NOMO-1 treated with DMSO at 0.1 percent for 48 hours (cell line): ENCODE measurements around the gene VSIG10.
A peak's percentile ranks its signal among the peaks of the same experiment; 100 is the strongest.

Experiments used
- DNase-seq: peaks from one replicate; lab custom pipeline; 2025; ENCODE audit not compliant: unreplicated experiment; lab: John Stamatoyannopoulos, UW

Gene VSIG10

DNA sequence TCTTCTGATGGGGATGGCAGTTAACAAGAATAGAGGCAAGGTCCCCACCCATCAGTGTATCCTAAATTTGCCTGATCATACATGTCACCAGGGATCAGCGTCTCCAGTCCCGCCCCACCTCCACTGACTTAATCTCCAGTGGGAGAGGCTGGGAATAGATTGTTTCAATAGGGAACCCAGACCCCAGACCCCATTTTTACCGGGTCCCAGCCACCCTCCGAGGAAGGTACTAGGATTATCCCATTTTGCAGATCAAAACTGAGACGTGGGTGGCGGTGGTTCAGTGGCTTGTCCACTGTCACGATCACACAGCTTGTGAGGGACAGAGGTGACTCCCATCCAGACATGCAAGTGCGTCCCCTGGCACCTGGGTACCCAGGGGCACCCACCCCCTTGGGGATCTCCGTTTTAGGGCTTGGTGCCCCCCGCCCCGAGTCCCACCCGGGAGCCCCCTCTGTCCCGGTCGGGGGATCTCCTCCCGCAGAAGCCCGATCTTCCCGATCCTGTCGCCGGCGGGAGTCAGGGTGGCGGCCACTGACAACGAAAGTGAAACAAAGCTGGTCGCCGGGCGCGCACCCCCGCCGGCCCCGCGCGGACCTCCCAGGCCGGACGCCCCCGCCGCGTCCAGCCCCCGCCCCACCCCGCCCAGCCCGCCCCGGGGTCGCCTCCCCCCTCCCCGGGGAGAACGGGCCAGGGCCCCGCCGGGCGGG is 43.4 kb downstream of the VSIG10 start:
- DNase-seq, result no peak

DNA sequence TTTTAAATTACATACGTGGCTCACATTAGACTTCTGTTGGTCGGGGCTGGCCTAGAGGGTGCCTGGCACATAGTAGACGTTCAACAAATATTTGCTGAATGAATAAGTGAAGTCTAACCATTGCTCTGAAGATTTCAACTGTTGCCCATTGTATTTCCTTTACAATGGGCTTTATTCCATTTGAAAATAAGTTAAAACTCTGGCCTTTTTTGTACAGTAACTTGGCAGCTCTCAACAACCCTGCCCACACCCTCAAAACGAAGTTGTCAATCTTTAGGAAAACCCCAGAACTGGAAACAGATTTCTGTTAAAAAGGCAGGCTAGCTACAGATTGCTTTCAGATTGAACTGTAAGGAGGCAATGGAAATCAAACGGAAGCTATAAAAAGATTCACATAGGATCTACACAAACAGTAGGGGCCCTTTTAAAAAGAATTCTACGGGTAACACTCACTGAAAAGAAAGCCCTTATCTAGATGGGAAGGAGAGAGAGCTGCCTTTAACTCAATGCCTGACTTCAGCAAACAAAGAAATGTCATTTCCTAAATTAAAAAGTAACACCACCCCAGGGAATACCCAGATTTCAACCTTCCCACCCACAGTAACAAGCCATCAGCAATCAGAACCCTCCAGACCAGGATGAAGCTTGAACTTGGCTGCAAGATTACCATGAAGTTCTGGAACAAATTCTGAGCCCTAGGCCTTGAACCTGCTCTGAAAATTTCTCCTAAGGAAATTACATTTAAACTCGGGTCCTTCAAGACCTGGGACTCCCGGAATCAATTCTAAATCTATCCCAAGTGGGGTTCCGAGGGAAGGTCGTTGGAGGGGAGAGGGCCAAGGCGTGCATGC is 44.2 kb downstream of the VSIG10 start:
- DNase-seq, result no peak

DNA sequence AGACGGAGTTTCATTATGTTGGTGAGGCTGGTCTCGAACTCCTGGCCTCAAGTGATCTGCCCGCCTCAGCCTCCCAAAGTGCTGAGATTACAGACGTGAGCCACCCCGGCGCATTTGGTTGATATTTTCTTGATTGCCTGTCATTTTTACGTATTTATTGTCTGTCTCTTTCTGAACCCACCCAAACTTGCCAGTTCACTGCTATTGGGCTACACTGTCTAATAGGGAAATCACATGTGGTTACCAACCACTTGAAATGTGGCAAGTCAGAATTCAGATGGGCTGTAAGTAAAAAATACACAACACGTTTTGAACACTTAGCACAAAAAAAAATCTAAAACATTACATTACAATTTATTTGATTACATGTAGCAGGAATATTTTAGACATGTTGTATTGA is 44.9 kb downstream of the VSIG10 start:
- DNase-seq, result no peak

DNA sequence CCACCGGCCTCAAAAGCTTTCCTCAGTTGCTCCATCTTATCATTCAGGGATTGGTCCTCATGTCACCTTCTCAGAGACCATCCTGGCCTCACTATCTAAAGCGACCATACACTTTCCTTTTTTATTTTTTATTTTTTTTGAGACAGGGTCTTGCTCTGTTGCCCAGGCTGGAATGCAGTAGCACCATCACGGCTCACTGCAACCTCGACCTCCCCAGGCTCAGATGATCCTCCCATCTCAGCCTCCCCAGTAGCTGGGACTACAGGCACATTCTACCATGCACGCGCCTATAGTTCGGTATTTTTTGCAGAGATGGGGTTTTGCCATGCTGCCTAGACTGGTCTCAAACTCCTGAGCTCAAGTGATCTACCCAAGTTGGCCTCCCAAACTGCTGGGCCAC is 45.6 kb downstream of the VSIG10 start:
- no peak for DNase-seq

DNA sequence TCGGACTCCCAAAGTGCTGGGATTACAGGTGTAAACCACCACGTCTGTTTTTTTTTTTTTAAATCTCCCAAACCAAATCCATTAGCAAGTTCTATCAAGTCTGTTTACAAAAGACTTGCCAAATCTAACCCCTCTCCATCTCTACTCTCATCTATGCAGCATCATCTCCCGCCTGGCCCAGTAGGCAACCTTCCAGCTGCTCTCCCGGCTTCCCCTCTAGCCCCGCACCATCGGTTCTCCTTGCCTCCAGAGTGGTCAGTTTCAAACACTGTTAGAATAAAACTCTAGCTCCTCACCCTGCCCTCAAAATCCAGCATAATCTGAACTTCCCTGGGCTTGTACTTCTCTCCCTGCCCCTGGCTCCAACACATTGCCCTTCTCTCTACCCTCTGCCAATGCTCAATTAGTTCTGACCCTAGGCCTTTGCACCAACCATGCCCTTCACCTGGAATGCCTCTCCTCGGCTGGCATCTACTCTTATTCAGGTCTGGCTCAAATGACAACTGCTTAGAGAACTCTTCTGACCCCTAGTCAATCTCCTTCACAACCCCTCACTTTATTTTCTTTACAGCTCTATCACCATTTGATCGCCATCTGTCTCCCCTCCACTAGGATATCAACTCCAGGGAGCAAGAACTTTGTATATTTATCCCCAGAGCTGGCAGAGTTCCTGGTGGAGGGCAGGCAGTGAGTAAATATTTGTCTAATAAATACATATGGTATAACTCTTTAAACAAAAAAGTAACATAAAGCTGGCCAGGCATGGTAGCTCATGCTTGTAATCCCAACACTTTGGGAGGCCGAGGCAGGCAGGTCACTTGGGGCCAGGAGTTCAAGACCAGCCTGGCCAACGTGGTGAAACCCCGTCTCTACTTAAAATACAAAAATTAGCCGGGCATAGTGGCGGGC is 47.7 kb downstream of the VSIG10 start:
- DNase-seq, result no peak

DNA sequence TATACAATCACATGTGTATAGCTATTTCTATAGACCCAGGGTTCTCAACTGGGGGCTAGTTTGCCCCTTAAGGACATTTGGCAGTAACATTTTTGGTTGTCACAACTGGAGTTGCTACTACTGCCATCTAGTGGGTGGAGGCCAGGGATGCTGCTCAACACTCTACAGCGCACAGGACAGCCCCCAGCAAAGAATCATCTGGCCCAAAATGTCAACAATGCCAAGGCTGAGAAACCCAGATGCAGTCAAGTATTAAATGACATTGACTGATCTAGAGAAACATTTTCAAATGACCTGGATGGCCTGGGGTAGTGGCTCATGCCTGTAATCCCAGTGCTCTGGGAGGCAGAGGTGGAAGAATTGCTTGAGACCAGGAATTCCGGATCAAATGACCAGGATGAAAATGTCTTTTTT is 48.7 kb downstream of the VSIG10 start:
- peak; percentile 65 for DNase-seq

DNA sequence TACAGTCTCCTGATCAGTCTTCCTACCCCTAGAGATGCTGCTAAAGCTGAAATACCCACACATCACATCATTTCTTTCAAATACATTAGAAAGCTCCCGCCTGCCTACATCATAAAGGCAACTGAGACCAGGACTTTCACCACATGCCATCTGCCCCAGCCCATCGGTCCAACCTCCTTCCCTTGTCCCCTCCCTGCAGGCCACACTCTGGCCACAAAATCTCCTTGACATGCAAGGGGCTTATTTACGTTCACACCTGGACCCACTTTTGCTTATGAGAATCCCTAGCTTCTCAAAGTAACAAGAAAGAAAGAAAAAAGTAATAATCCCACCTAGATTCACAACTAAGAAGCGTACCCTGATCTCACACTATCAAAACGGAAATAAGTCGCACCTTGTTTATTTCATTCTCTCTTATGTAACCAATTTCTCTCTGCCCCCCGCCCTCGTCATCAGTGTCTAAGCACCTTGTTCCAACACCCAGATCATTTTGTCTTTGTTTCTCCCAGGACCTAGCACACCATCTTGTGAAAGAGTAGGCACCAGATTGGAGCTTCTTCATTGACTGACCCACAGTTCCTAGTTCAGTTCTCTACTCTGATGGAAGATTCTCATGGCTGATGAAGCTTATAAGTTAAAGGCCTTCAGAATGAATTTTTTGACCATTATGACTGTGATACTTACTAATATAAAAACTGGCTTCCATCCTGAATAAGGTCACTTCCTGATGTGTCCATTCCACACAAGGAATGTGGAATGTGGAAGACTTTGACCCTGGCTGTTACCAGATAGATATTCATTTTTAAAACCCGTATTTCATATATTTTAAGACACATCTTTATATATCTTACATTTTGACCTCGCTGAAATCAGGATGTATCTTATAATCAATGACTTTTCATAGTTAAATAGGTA is 50.5 kb downstream of the VSIG10 start:
- DNase-seq, result no peak

DNA sequence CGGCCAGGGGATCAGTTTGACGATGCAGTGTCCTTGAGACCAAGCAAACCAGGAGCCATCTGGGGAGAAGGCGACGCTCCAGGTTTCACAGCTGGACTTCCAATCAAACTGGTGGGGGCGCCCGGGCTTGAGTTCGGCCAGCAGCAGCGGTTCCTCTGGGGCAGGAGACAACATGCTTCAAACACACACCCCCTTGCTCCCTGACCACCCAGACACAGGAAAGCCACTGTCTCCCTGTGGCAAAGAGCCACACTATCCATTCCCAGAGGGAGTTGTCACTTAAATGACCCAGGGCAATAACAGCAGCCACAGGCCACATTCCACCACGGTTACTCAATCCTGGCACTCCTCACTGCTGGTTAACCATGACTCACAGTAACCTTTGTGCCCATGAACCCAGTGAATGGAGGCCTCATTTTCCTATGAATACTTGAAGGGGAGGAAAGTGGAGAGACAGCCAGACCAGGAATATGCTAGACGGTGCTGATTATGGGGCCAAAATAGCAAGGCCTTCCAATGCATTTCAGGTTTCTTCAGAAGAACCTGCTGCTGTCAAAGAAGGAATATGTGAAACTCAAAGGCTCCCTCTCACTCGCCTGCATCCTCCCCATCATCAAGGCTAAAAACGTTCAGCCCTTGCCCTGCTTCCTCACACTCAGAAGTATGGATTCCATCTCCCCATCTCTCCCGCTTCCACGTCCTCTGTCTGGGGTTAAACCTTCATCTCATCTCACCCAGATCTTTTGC is 51.3 kb downstream of the VSIG10 start:
- DNase-seq, result no peak

DNA sequence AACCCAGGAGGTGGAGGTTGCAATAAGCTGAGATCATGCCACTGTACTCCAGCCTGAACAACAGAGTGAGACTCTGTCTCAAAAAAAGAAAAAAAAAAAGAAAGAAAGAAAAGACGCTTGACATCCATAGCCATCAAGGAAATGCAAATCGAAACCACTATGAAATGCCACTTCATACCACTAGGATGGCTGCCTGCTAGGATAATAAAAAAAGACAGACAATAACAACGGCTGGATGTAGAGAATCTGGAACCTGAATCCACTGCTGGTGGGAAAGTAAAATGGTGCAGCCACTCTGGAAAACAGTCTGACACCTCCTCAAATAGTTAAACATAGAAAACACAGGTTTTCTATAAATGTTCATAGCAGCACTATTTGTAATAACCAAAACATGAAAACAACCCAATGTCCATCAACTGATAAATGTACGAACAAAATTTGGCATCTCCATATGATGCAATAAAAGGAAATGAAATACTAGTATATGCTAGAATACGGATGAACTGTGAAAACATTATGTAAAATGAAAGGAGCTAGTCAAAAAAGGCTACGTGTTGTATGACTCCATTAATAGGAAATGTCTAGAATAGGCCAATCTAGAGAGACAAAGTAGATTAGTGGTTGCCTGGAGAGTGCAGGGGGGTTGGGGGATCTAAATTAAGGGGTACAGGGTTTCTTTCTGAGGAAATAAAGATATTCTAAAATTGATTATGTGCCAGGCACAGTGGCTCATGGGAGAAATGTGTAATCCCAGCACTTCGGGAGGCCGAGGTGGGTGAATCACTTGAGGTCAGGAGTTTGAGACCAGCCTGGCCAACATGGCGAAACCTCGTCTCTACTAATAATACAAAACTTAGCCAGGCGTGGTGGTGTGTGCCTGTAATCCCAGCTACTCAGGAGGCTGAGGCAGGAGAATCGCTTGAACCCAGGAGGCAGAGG is 52.6 kb downstream of the VSIG10 start:
- DNase-seq, result no peak

DNA sequence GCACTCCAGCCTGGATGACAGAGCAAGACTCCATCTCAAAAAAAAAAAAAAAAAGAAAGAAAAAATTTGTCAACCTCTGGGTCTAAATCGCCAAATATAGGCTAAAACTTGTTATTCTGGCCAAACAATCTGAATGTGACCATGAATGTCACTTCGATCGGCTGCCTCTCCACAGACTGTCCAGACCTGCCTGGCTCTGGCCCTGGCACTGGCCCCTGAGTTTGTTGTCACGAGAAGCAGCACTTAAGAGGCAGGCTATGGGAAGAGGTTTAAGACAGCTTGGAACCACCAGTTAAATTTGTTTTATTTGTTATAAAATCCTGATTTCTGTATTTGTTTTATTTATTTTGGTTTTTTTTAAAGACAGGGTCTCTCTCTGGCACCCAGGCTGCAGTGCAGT is 57.4 kb downstream of the VSIG10 start:
- DNase-seq, result no peak

DNA sequence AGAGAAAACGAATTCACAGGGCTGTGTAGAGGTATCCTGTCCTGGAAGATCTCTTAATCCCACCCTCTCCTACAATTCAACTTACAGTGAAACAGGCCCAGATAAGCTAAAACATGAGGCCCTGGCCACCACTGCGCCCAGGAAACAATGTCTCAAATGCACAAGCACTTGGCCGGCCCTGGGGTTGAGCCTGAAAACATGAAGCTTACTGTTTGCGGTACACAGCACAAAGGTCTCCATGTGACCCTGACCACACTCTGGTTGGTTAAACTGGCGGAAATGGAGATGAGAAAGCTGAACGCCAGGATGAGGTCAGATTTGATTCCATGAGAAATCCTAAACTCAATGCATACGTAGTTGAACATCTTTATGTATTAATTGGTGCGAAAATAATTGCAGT is 59.2 kb downstream of the VSIG10 start:
- no peak for DNase-seq

DNA sequence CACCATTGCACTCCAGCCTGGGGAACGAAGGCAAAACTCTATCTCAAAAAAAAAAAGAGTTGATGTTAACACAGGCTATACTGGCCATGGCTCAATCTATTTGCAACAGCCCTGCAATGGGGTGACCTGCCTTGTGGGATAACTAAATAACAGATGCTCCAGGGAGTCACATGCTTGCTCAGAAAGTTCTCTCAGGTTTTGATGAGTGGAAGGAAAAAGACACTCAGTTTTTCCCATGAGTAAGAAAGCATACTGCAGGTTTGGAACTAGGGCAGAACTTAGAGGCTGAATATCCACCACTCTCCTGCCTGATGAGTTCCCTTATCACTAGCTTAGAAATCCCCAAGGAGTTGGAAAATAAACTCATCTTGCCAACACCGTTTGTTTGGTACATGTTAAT is 59.7 kb downstream of the VSIG10 start:
- DNase-seq, result no peak

DNA sequence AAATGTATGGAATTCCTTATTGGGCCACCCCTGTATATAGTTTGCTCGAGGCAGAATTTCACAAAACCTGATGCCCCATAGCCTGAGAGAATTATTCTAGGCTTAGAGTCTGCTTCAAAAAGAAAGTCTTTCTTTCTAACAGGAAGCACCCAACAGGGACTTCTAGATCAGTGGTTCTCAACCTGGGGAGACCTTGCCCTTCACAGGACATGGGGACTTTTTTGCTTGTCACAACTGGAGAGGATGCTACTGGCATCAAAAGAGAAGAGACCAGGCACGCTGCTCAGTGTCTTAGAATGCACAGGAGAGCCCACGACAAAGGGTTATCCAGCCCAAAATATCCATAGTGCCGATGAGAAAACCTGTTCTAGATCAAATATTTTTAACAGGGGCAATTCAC is 61.7 kb downstream of the VSIG10 start:
- no peak for DNase-seq

DNA sequence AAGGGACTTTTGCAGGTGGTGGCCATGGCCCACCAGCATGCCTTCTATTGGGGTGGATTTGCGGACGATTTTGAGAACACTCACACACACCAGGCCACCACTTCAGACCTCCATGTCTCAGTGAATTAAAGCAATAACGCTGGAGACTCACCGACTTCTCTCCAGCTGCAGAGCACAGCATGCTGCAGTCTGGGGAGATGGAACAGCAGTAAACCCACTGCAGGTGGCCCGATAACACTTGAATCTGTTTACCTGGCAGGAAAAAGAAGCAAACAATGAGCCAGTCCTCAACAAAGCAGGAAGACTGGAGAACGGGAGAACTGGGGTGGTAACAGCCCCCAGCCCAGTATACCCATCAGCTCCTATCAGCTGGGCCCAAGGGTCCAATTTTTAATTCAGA is 65.7 kb downstream of the VSIG10 start:
- no peak for DNase-seq

DNA sequence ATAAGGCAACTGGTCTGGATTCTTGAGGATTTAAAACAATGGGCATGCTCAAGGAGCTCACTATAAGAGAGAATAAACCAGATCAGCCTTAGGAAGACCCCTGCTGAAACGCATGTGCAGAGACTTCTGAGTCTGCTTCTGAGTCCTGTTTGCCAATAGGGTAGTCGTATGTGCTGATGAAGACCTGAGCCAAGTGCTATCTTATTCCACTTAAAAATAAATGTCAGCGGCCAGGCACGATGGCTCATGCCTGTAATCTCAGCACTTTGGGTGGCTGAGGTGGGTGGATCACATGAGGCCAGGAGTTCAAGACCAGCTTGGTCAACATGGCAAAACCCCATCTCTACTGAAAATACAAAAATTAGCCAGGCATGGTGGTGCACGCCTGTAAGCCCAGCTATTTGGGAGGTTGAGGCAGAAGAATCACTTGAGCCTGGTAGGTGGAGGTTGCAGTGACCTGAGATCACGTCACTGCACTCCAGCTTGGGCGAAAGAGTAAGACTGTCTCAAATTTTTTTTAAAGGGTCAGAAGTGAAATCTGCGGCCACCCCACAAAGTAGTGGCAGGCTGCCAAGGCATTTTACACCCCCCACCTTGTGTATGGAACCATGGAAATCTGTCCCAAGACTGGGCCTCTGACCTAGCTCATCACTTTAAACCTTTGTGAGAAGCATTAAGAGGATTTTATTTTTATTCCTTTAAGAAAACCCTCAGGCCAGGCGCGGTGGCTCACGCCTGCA is 67.0 kb downstream of the VSIG10 start:
- DNase-seq, result no peak

DNA sequence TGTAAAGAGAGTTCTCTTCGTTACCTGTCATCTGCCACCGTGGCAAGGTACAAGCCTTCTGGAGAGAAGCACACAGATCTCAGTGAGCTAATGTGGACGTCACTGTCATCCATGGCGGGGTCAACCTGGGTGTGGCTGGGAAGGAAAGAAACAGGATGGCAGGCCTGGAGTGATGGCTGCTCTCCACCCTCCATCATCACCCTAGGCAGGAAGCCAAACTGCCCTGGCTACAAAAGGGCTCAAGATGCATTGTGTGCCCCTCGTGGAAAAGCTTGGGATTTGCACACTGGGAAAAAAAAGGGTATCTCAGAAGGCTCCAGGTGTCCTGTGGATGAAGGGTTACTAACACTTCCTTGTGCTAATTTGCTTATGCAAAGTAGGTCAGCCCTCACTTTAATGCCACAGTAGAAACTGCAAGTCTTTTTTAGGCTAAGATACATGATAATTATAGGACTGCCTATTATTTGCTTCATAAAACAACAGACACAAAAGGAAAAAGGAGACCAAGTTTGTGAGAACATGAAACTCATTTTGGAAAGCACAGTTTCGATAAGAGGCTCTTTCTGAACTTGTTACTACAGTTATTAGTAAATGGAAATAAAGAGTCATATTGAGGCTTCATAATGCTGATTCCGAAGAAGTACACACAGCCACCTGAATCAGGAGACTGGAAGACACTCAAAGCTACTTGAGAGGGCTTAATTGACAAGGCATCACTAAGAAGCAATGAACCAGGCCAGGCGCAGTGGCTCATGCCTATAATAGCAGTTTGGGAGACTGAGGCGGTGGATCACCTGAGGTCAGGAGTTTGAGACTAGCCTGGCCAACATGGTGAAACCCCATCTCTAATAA is 68.4 kb downstream of the VSIG10 start:
- no peak for DNase-seq
